ENCODE data around the gene NAAA. TPM values are rescaled to one million over a fixed set of nuclear protein-coding genes. Genes with fewer than 3 reads are reported as not detected.

Gene NAAA
- total and polyA plus RNA-seq, 2 of the 13 experiments (the other 11 are each of a cell fraction or from before 2014, with no cell fraction given) = 22.4 to 24.6 TPM

DNA sequence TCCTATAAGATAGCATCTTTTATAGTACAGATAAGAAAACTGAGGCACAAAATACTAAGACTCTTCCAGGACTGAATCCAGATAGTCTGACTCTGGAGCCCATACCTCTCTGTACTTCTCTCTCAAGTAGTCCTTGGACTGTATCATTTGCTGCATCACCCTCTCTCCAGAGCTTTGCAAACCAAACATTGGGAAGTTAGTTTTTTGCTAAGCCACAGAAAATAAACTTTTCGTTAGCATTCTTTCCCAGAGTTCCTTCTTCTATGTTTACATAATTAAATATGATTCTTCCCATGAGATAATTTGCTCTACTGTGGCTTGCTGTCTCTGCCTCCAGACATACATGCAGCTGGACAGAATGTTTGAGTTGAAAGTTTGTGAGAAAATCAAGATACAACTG, 60.5 kb downstream of the NAAA start:
- Histone ChIP-seq H2AFZ (ENCODE audit: low read length) (no peak overlapping the region), H3K4me2 (ENCODE audit: low read depth, low read length) (no peak overlapping the region), H3K4me1 (ENCODE audit: insufficient read depth, low read length) (no peaks in the 10 kb centered on the region), H3K36me3 (replicated peaks in 1 of 2; ENCODE audit: control insufficient read depth in 1 of 2, insufficient read depth in 2 of 2, low read length in 2 of 2) (no peaks in the 10 kb centered on the region), H3K27ac (ENCODE audit: extremely low read length, insufficient read depth, low read length) (no peak overlapping the region), H3K4me3 (replicated peaks in 1 of 3; ENCODE audit: insufficient read depth in 1 of 3, low read depth in 2 of 3, low read length in 3 of 3) (no peak overlapping the region), H3K79me2 (ENCODE audit: insufficient read depth, low read length) (no peaks in the 10 kb centered on the region), H3K9me3 (ENCODE audit: low read length) (no peaks in the 10 kb centered on the region), H4K20me1 (ENCODE audit: insufficient read depth, low read length) (no peaks in the 10 kb centered on the region), H3K9ac (ENCODE audit: insufficient read depth, low read depth, low read length) (no peak overlapping the region), H3K27me3 (ENCODE audit: control insufficient read depth in 1 of 2, insufficient read depth in 2 of 2, low read length in 2 of 2) (peaks cover 0 to 7% of the 10 kb centered on the region in 2 experiments; a peak in 3 of 5 replicates)
- POLR2A ChIA-PET = no interaction called here
- no peak for DNase-seq (ENCODE audit: low spot score)
- FAIRE-seq = no peak
- TF ChIP-seq YEATS4 (CRISPR knock-in tag; IDR thresholded peaks at IDR 0.05; ENCODE audit: borderline replicate concordance) (no peak), ZNF17 (CRISPR knock-in tag; IDR thresholded peaks at IDR 0.05) (no peak), CREM (IDR thresholded peaks at IDR 0.05) (no peak), CREM (CRISPR knock-in tag; IDR thresholded peaks at IDR 0.05) (no peak), SOX5 (CRISPR knock-in tag; IDR thresholded peaks at IDR 0.05; ENCODE audit: borderline replicate concordance) (no peak), ESRRA (CRISPR knock-in tag; IDR thresholded peaks at IDR 0.05; ENCODE audit: low read depth) (no peak), XBP1 (CRISPR knock-in tag; IDR thresholded peaks at IDR 0.05) (no peak), TBX2 (CRISPR knock-in tag; IDR thresholded peaks at IDR 0.05; ENCODE audit: borderline replicate concordance) (no peak)
- TF ChIP-seq, protein P1, sequence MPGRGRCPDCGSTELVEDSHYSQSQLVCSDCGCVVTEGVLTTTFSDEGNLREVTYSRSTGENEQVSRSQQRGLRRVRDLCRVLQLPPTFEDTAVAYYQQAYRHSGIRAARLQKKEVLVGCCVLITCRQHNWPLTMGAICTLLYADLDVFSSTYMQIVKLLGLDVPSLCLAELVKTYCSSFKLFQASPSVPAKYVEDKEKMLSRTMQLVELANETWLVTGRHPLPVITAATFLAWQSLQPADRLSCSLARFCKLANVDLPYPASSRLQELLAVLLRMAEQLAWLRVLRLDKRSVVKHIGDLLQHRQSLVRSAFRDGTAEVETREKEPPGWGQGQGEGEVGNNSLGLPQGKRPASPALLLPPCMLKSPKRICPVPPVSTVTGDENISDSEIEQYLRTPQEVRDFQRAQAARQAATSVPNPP (CRISPR knock-in tag; IDR thresholded peaks at IDR 0.05) = no peak
- TF ChIP-seq, protein P2, sequence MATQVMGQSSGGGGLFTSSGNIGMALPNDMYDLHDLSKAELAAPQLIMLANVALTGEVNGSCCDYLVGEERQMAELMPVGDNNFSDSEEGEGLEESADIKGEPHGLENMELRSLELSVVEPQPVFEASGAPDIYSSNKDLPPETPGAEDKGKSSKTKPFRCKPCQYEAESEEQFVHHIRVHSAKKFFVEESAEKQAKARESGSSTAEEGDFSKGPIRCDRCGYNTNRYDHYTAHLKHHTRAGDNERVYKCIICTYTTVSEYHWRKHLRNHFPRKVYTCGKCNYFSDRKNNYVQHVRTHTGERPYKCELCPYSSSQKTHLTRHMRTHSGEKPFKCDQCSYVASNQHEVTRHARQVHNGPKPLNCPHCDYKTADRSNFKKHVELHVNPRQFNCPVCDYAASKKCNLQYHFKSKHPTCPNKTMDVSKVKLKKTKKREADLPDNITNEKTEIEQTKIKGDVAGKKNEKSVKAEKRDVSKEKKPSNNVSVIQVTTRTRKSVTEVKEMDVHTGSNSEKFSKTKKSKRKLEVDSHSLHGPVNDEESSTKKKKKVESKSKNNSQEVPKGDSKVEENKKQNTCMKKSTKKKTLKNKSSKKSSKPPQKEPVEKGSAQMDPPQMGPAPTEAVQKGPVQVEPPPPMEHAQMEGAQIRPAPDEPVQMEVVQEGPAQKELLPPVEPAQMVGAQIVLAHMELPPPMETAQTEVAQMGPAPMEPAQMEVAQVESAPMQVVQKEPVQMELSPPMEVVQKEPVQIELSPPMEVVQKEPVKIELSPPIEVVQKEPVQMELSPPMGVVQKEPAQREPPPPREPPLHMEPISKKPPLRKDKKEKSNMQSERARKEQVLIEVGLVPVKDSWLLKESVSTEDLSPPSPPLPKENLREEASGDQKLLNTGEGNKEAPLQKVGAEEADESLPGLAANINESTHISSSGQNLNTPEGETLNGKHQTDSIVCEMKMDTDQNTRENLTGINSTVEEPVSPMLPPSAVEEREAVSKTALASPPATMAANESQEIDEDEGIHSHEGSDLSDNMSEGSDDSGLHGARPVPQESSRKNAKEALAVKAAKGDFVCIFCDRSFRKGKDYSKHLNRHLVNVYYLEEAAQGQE (IDR thresholded peaks at IDR 0.05; ENCODE audit: borderline replicate concordance in 1 of 2, low read depth in 1 of 2, low read length in 2 of 2) = no peak
- no TSS peak for BruUV-seq (replicated peaks)
- ATAC-seq = no peak
- 0% methylated on average over 1 of the region's 1 CpG for WGBS (ENCODE audit: low lambda C conversion rate)
- in situ Hi-C loops (cut with HindIII; ENCODE audit: extremely low pct_ligation_motif_present, low pct_unique_long_range_greater_than_20kb) = no loop called here
- CTCF ChIA-PET (ENCODE audit: low intra/inter-chr PET ratio, low total read pairs) = no interaction called here
- intact Hi-C loops (cut with micrococcal nuclease; ENCODE audit: unreplicated experiment) = no loop called here

Data from HepG2 (cell line).